HG03060 (cell line): ENCODE data around the gene NDE1.
"Not testable (repeated sequence)": the region's sequence is repeated elsewhere in the genome, so short reads cannot be mapped to it uniquely, and the experiment has no call there.

ENCODE experiments used
- ATAC-seq: cut with Tn5 transposase; IDR thresholded peaks from one replicate; pipeline ENCODE4 v1.9.1; 2021; ENCODE audit warnings: low read depth, moderate number of reproducible peaks; ENCODE audit not compliant: unreplicated experiment

NDE1 gene

DNA sequence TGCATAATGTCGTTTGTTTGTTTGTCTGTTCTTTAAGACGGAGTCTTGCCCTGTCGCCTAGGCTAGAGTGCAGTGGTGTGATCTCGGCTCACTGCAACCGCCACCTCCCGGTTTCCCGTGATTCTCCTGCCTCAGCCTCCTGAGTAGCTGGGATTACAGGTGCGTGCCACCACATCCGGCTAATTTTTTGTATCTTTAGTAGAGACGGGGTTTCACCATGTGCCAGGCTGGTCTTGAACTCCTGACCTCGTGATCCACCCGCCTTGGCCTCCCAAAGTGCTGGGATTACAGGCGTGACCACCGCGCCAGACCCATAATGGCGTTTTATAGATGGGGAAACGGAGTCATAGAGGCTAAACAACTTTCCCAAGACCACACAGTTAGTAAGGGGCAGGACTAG lies 734 bp upstream of the NDE1 start:
- not testable (repeated sequence) for ATAC-seq

DNA sequence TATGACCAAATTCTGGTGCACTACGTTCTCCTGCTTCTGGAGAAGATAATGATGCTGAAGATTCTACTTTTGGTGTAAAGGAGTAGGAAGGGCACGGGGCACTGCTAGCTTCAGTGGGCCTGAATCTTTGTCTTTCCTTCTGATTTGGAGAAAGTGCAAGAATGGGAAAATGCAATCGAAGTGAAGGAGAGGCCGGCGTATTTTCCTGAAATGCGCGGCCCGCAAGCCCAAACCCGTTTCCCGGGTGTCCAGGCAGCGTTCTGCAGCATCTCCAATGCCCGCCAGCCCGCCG lies 372 bp upstream of the NDE1 start:
- ATAC-seq: no peak

DNA sequence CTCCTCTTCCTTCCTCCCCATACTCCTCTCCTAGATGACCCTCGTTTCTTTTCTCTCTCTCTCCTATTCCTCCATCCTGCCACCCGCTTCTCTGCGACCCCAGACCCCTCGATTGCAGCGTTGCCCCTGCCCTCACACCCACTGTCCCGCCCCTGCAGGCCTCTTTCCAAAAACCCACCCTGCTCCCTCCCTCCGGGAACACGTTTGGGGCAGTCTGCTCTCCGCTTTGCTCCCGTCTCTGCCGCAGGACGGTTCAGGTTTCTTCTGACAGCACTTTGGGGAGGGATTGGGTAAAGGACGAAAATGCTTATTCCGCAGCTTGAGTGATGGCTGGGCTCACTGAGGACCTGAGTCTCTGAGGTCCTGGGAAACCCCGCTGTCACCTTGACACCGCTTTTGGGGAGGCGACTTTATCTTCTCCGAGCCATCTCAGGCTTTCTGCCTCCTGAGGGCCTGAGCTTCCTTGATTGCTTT lies 690 bp downstream of the NDE1 start:
- no peak for ATAC-seq

DNA sequence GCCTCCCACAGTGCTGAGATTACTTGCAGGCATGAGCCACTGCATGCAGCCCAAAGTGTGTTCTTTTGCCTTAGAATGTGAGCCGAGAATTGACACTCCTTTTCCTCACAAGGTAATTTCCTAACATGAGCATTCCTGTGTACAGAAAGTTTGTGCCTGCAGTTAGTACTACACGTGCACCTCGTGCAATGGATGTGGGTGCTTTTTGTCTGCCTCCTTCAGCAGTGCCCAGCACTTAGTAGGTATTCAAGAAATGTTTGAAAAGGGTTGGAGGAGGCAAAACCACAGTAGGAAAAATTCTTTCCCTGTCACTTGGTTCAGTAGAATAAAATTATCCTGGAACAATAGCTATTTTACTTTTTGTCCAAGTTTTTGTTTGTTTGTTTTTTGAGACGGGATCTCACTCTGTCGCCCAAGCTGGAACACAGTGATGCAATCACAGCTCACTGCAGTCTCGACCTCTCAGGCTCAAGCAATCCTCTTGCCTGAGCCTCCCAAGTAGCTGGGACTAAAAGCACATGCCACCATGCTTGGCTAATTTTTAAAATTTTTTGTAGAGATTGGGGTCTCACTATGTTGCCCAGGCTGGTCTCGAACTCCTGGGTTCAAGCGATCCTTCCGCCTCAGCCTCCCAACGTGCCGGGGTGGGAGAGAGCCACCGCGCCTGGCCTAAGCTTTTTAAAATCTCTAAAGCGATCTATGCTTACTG lies 2.4 kb downstream of the NDE1 start:
- ATAC-seq: no peak

DNA sequence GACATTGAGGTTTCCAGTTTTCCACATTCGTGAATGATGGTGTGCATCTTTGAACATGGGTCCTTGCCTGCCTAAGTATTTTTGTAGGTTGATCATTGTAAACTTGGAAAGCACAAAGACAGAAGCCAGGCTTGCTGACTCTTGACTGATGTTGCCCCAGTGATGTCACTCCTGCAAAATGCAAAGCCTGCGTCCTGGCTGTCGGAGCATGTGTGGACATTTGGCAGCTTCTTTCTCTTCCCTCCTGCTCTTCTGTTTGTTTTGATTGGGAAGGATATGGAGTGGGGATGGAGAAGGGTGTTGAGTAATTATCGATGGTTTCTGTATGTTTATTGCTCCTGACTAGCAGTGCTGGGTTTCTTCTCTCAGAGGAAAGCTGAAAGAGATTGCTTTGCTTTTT lies 3.2 kb downstream of the NDE1 start:
- ATAC-seq: no peak

DNA sequence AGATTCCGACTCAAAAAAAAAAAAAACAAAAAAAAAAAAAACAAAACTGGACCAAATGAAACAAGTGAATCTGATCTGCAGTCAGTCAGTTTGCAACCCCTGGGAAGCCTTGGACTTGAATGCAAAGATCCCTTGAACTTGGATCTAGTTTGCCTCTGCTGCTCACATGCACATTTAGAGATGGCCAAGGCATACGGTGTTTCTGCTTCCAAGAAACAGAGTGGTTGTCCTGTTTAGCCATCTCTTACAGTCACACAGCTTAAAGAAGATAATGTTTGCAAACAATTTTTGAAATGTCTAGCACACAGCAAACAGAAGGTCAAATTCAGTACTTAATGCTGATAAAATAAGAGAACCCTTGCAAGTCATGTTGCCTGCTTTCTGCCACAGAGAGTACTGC lies 4.5 kb downstream of the NDE1 start:
- ATAC-seq: no peak

DNA sequence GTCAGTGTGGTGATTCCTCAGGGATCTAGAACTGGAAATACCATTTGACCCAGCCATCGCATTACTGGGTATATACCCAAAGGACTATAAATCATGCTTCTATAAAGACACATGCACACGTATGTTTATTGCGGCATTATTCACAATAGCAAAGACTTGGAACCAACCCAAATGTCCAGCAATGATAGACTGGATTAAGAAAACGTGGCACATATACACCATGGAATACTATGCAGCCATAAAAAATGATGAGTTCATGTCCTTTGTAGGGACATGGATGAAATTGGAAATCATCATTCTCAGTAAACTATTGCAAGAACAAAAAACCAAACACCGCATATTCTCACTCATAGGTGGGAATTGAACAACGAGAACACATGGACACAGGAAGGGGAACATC lies 5.5 kb downstream of the NDE1 start:
- ATAC-seq: not testable (repeated sequence)

DNA sequence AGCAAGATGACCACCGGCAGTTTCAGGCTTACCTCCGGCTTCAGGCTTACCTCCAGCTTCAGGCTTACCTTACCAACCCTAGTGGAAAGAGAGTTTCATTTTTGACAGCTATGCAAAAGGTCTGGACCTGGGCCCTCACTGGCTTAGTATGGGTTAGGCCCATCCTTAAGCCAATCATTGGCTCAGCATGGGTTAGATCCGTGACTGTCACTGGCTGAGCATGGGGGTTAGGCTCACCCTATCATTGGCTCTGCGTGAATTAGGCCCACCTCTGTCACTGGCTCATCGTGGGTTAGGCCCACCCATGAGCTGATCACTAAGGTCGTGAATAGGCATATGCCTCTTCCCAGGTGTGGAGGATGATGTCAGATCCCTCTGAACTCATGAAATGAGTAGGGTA lies 8.1 kb downstream of the NDE1 start:
- ATAC-seq: no peak

DNA sequence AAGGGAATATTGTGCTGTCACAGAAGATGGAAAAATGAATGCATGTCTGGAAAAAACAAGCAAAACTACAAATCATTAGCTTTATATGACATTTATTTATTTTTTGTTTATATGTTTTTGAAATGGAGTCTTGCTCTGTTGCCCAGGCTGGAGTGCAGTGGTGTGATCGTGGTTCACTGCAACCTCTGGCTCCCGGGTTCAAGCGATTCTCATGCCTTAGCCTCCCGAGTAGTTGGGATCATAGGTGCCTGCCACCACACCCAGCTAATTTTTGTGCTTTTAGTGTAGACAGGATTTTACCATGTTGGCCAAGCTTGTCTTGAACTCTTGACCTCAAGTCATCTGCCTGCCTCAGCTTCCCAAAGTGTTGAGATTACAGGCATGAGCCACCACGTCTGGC lies 8.5 kb downstream of the NDE1 start:
- no peak for ATAC-seq

DNA sequence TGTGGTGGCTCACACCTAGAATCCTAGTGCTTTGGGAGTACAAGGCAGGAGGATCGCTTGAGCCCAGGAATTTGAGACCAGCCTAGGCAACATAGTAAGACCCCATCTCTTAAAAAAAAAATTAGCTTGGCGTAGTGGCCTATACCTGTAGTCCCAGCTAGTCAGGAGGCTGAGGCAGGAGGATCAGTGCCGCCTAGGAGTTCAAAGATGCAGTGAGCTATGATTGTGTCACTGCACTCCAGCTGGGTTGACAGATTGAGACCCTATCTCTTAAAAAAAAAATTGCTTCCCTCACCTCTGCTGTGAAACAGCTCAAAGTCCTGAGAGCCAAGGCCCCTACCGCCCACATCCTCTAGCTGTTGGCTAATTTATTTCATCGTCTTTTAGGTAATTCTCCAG lies 10.2 kb downstream of the NDE1 start:
- no peak for ATAC-seq

DNA sequence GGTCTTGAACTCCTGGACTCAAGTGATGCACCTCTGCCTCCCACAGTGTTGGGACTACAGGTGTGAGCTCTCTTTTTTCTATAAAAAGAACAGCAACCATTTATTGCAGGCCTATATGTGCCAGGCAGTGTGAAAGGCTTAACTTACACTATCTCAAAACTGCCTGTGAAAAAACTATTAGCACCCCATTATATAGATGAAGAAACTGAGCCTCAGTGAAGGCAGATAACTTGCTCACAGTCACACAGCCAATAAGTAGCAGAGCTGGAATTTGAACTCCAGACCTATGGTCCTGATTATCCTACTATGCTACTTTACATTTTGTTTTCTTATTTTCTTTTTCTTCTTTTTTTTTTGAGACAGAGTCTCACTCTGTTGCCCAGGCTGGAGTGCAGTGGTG lies 15.1 kb downstream of the NDE1 start:
- ATAC-seq: no peak

DNA sequence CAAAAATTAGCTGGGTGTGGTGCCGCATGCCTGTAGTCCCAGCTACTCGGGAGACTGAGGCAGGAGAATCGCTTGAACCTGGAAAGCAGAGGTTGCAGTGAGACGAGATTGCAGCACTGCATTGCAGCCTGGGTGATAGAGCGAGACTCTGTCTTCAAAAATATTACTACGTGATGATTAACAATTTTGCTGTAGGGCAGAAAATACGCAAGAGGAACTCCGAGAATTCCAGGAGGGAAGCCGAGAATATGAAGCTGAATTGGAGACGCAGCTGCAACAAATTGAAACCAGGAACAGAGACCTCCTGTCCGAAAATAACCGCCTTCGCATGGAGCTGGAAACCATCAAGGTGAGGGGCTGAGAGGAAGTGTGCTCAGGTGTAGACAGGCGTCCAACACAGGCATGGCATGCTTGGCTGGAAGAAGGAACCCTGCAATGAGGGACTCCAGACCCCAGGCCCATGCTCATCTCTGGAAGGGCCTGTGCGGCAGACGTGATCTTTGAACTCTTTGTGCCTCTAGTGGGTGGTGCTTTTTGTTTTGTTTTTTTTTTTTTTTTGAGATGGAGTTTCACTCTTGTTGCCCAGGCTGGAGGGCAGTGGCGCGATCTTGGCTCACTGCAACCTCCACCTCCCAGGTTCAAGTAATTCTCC lies 17.2 kb downstream of the NDE1 start:
- no peak for ATAC-seq

DNA sequence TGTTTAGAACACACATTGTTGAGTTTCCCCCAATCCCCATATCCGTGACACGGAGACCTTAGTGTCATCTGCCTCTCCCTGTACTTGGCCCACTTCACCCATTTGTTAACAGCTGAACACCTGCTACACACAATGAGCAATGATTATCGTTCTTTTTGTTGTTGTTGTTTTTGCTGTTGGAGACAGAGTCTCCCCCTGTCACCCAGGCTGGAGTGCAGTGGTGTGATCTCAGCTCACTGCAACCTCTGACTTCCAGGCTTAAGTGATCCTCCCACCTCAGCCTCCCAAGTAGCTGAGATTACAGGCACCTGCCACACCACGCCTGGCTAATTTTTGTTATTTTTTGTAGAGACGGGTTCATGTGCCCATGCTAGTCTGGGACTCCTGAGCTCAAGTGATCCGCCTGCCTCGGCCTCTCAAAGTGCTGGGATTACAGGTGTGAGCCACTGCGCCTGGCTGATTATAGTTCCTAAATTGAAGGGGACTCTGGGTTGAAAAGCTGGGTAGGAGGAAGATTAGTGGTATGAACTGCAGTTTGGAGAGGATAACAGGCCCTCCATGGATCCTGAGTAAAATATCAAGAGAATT lies 21.6 kb downstream of the NDE1 start:
- ATAC-seq: no peak

DNA sequence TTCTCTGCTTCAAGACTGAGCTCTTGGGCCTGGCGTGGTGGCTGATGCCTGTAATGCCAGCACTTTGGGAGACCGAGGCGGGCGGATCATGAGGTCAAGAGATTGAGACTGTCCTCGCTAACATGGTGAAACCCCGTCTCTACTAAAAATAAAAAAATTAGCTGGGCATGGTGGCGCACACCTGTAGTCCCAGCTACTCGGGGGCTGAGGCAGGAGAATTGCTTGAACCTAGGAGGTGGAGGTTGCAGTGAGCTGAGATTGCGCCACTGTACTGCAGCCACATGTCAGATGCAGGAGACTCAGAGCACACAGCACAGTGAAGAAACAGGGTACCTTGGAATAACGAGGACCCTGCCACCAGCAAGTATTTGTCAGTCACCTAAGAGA lies 22.1 kb downstream of the NDE1 start:
- ATAC-seq: not testable (repeated sequence)

DNA sequence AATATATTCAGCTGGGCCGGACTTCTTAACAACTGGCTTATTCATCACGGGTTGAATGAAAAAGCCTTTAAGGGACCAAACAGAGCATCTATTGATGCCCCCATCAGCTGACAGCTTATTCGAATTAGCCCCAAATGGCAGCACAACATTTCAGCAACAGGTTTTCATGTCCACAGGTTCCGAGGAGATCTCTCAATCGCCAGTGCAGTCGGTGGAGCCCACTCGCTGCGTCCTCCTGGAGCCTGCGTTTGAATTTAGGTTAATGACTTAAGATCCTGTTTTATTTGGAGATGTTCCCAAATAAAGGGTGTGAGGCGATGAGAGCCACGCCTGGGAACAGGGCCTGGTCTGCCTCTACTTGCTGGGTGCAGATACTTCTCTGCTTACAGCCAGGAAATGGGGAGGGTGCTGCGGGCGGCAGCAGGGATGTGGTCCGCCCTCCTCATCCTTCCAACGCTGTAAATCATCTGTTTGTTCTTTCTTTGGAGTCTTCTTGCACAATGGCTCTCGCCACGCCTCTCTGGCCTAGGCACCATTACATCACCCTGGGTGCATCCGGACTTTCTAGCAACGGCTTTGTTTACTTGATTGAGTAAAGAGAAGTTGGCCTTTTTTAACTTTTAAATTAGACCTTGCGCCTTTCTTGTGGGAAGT lies 22.6 kb downstream of the NDE1 start:
- ATAC-seq: no peak

DNA sequence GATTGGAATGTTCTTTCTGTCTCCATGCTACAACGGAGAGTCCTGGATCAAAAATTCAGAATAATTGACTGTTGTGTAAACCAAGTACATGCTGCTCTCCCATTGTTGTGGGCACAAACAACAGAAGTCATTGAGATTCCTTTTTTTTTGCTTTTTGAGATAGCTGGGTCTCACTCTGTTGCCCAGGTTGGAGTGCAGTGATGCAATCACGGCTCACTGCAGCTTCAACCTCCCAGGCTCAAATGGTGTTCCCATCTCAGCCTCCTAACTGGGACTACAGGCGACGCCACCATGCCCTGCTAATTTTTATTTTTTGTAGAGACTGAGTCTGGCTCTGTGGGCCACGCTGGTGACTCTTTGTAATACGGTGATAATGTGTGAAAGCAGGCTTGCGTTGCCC lies 24.5 kb downstream of the NDE1 start:
- ATAC-seq: no peak

DNA sequence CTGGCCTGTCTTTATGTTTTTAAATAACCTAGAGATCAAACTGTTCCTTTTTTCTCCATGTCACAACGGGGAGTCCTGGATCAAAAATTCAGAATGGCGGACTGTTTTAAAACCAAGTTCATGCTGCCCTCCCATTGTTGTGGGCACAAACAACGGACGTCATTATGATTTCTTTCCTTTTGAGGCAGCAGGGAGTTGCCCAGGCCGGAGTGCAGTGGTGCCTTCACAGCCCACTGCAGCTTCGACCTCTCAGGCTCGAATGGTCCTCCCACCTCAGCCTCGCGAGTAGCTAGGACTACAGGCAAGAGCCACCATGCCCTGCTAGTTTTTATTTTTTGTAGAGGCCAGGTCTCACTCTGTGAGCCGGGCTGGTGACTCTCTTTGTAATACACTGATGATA lies 26.5 kb downstream of the NDE1 start:
- no peak for ATAC-seq

DNA sequence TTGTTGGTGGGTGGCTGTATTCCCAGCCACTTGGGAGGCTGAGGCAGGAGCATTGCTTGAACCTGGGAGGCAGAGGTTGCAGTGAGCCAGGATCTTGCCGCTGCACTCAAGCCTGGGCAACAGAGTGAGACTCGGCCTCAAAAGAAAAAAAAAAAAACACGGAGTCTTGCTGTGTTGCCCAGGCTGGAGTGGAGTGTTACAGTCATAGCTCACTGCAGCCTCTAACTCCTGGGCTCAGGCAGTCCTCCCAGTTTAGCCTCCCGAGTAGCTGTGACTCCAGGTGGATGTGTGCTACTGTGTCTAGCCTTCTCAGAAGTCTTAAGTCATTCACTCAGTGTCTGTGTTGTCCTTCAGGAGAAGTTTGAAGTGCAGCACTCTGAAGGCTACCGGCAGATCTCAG lies 27.4 kb downstream of the NDE1 start:
- no peak for ATAC-seq

DNA sequence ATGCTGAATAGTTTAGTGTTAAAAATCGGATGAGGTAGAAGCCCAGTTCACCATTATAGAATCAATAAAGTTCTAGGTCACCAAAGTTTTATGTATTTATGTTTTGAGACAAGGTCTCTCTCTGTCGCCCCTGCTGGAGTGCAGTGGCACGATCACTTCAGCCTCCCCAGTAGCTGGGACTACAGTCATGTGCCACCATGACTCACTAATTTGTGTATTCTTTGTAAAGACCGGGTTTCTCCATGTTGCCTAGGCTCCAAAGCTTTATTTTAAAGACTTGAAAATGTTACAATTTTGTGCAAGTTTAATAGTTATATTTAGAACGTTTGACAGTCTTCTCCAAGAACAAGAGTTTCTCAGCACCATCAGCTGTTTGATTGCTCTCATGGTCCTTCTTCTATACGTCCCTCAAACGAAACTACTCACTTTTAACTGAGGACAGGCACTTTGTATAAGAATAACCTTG lies 32.1 kb downstream of the NDE1 start:
- ATAC-seq: no peak

DNA sequence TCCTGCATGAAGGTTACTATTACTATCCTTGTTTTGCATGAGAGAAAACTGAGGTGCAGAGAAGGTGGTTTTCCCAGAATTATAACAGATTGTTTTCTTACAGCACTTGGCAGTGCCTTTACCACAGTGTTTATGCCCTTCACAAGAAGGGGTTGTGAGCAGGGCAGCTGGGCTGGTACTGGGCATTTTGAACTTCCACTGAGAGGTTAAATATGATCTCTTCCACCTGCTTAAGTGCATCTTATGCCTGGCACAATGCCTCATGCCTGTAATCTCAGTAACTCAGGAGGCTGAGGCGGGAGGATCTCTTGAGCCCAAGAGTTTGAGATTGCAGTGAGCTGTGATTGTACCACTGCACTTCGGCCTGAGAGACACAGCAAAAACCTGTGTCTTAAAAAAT lies 36.2 kb downstream of the NDE1 start:
- ATAC-seq: no peak

DNA sequence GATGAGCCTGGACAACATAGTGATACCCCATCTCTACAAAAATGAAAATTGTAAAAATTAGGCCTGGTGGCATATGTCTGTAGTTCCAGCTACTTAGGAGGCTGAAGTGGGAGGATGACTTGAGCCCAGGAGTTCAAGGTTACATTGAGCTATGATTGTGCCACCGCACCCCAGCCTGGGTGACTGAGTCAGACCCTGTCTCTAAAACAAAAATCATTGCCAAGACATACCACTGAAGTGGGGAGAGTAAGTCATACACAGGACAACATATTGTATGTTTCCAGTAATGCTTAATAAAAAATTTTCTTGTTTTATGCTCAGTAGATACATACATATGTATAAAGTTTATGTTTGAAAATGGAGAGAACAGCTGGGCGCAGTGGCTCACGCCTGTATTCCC lies 39.2 kb downstream of the NDE1 start:
- no peak for ATAC-seq

DNA sequence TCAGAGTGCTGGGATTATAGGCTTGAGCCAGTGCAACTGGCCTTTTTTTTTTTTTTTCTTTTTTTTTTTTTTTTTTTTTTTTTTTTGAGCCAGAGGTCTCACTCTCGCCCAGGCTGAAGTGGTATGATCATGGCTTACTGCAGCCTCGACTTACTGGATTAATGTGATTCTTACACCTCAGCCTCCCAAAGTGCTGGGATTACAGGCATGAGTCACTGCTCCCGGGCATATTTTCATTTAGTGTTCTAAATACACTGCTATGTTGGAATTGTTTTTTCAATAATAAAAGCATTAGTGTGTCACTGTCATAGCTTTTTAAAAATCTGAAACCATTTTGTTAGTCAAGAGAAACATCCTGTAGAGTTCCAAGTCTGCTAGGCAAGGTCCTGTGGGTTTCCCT lies 40.3 kb downstream of the NDE1 start:
- ATAC-seq: no peak
